GM12875 (cell line): Measurements from ENCODE around the gene APP.

Source experiments
- H3K4me3 ChIP-seq: one replicate; pipeline ENCODE4 v1.5.1; 2011; ENCODE audit warnings: low read depth, low read length, control low read depth
- CTCF ChIP-seq: IDR thresholded peaks from 2 replicates; pipeline ENCODE4 v1.5.1; 2011; ENCODE audit warnings: low read depth, mild to moderate bottlenecking, control low read depth, inconsistent platforms, low read length, moderate library complexity, borderline replicate concordance; ENCODE audit not compliant: insufficient read depth

The APP gene

GRCh38 chr21:26001356-26001755, 169.2 kb downstream of the APP start:
- TF ChIP-seq CTCF = no peak
- H3K4me3 ChIP-seq = no peak overlapping the region

- TF ChIP-seq CTCF = no peak
- no peak overlapping the region for H3K4me3 ChIP-seq
Measured at GRCh38 chr21:25999921-26000582, 170.5 kb downstream of the APP start.

GRCh38 chr21:25997788-25998611, 172.6 kb downstream of the APP start:
- no peak for TF ChIP-seq CTCF
- H3K4me3 ChIP-seq = no peak overlapping the region

DNA sequence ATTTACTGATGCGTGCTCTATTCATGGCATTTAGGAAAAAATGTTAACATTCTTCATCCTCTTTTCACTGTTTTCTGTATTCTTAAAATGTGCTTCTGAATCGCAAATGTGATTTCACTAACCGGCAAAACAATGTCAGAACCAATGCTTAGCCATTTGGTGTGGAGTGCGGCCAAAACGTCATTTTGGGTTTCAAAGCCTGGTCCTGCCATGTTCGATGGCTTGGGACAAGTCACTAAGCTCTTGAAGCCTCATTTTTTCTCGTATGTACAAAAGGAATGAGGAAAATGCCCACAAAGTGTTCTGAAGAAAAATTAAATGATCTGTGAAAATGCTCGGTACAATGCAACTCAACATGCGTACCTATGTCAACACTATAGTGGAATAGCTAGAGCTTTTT, 175.3 kb downstream of the APP start:
- no peak overlapping the region for H3K4me3 ChIP-seq
- TF ChIP-seq CTCF = no peak

DNA sequence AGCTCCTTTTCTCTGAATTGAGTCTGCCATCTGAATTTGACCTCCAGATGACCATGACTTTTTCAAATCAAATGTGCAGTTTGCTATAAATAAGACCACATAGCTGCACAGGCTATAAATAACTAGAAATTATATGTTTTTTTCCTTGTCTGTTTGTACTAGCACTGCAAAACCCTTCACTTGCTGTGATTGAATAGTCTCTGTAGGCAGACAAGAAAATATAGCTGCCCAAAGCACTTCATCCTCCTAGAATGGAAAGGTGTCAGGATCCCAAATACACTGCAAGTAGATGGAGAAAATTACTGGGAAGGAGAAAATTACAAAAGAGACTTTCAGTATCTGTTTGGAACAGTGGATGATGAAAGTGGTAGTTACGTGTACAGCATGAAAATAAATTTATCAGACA, 175.8 kb downstream of the APP start:
- H3K4me3 ChIP-seq = no peak overlapping the region
- TF ChIP-seq CTCF = no peak

- H3K4me3 ChIP-seq = no peak overlapping the region
- TF ChIP-seq CTCF = no peak
Measured at GRCh38 chr21:25988738-25989137, 181.8 kb downstream of the APP start.

DNA sequence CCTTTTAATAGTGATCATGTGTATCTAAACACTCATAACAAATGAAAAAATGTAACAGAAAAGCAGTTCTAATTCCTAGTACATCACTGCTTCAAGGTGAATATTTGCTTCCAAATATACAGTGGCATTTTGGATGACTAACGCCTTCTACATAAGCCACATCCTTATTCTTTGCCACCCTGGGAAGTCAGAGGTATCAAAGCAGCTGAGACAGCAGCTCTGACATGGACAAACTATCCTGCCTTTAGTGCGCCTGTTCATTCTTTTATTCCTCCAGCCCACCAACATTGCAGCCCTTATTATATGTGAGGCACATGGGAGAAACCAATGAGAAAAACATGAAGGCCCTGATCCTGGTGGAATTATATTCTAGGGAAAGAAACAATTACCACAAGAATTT, 183.0 kb downstream of the APP start:
- no peak for TF ChIP-seq CTCF
- H3K4me3 ChIP-seq = no peak overlapping the region
